Gastroesophageal sphincter (tissue), 4 donors: ENCODE measurements around the gene VSTM2B. TPM values are rescaled to one million over a fixed set of nuclear protein-coding genes. Genes with fewer than 3 reads are reported as not detected.

Experiments used
- ATAC-seq: fragments of 150-250 bp; one replicate; pipeline ENCODE4 v1.9.1; 2016; ENCODE audit warnings: mild to moderate bottlenecking, moderate library complexity
- H3K27ac ChIP-seq, 4 donors: fragments of 200-600 bp; sonication (generic) in 3 of 4; 1 replicate in 3 of 4; 2 replicates in 1 of 4; pipeline ENCODE4 v1.5.1; 2016 to 2019
- H3K27me3 ChIP-seq: fragments of 200-600 bp; sonication (generic); one replicate; pipeline ENCODE4 v1.5.1; 2019
- H3K36me3 ChIP-seq, 2 donors: fragments of 200-600 bp; sonication (generic); one replicate each; pipeline ENCODE4 v1.5.1; 2019; ENCODE audit warnings: control low read depth in 1 of 2
- H3K4me1 ChIP-seq, 3 donors: fragments of 200-600 bp; sonication (generic); 1 replicate in 2 of 3; 2 replicates in 1 of 3; pipeline ENCODE4 v1.5.1; 2016 to 2019; ENCODE audit warnings: control low read depth in 2 of 3
- H3K4me3 ChIP-seq, 2 donors: fragments of 200-600 bp; sonication (generic); one replicate each; pipeline ENCODE4 v1.5.1; 2019; ENCODE audit warnings: mild to moderate bottlenecking in 1 of 2, moderate library complexity in 1 of 2
- H3K9me3 ChIP-seq, 3 donors: fragments of 200-600 bp; sonication (generic); one replicate each; pipeline ENCODE4 v1.5.1; 2017 to 2019; ENCODE audit warnings: control low read depth in 2 of 3
- CTCF ChIP-seq, 4 experiments: fragments of 200-600 bp in 2 of 4; fragments of 450-650 bp in 2 of 4; sonication (generic) in 1 of 4; IDR thresholded peaks; one replicate each; pipeline ENCODE4 v1.5.1; 2017 to 2019; ENCODE audit warnings: antibody characterized with exemption in 4 of 4, mild to moderate bottlenecking in 2 of 4, moderate library complexity in 2 of 4
- EP300 ChIP-seq: sonication (generic); formaldehyde crosslinking; IDR thresholded peaks from one replicate; pipeline ENCODE4 v1.6.1; 2017; ENCODE audit warnings: antibody characterized with exemption, mild to moderate bottlenecking
- POLR2A ChIP-seq, 2 donors: fragments of 450-650 bp; IDR thresholded peaks; one replicate each; pipeline ENCODE4 v1.6.1; 2017; ENCODE audit warnings: antibody characterized with exemption in 2 of 2, mild to moderate bottlenecking in 2 of 2, moderate library complexity in 1 of 2
- POLR2AphosphoS5 ChIP-seq: sonication (generic); formaldehyde crosslinking; IDR thresholded peaks from one replicate; pipeline ENCODE4 v1.6.1; 2017; ENCODE audit warnings: antibody characterized with exemption
- WGBS, 2 donors: methylation state at CpG; one replicate each; pipeline ENCODE4 v1.1.5; 2018; ENCODE audit warnings: low coverage in 1 of 2; 5-methylcytosine and 5-hydroxymethylcytosine counted together
- total RNA-seq, 4 donors: library from RNA; depleted of rRNA; stranded (reverse); fragments of >200 nt; gene quantifications; one replicate each; pipeline ENCODE4 v1.1.0, GENCODE V29; 2016

The VSTM2B gene
- total RNA-seq, 4 donors from 2014 or later, result 0.40 TPM; not detected in 3

- H3K4me1 ChIP-seq, result no peaks in the 10 kb centered on the region
- H3K36me3 ChIP-seq, result no peaks in the 10 kb centered on the region
- no peak for ATAC-seq
- H3K27ac ChIP-seq, result no peak overlapping the region
- TF ChIP-seq EP300 (no peak), POLR2AphosphoS5 (no peak), CTCF (IDR thresholded peaks at IDR 0.05) (no peak)
- 82 to 85% methylated on average over 11 to 13 of the region's 19 CpGs for WGBS, 2 donors
- H3K4me3 ChIP-seq, result no peak overlapping the region
- peaks cover 0 to 12% (median 0%) of the 10 kb centered on the region in 3 donors for H3K9me3 ChIP-seq
- peaks cover 86% of the 10 kb centered on the region for H3K27me3 ChIP-seq
Measured at GRCh38 chr19:29565171-29565570, 39.4 kb downstream of the VSTM2B start.

- TF ChIP-seq POLR2A (IDR thresholded peaks at IDR 0.05) (no peak), POLR2AphosphoS5 (no peak), CTCF (IDR thresholded peaks at IDR 0.05) (no peak), EP300 (no peak)
- ATAC-seq, result no peak
- Histone ChIP-seq H3K9me3 (no peaks in the 10 kb centered on the region), H3K4me1 (no peaks in the 10 kb centered on the region), H3K27ac (no peak overlapping the region), H3K36me3 (no peaks in the 10 kb centered on the region), H3K4me3 (no peak overlapping the region), H3K27me3 (peaks cover 88% of the 10 kb centered on the region)
- 84 to 100% methylated on average over 2 to 3 of the region's 3 CpGs for WGBS, 2 donors
Measured at GRCh38 chr19:29566496-29567054, 40.8 kb downstream of the VSTM2B start.

GRCh38 chr19:29567366-29567915 lies 41.6 kb downstream of the VSTM2B start:
- Histone ChIP-seq H3K4me3 (no peak overlapping the region), H3K9me3 (no peaks in the 10 kb centered on the region), H3K4me1 (no peaks in the 10 kb centered on the region), H3K36me3 (no peaks in the 10 kb centered on the region), H3K27me3 (peaks cover 88% of the 10 kb centered on the region), H3K27ac (no peak overlapping the region)
- no peak for ATAC-seq
- TF ChIP-seq EP300 (no peak), POLR2A (IDR thresholded peaks at IDR 0.05) (no peak), POLR2AphosphoS5 (no peak), CTCF (IDR thresholded peaks at IDR 0.05) (no peak)
- WGBS, 2 donors, result 58 to 73% methylated on average over 2 of the region's 2 CpGs

- Histone ChIP-seq H3K27ac (no peak overlapping the region), H3K4me3 (no peak overlapping the region), H3K4me1 (no peaks in the 10 kb centered on the region), H3K27me3 (peaks cover 89% of the 10 kb centered on the region), H3K36me3 (no peaks in the 10 kb centered on the region), H3K9me3 (no peaks in the 10 kb centered on the region)
- no peak for ATAC-seq
- TF ChIP-seq EP300, result no peak
- 57 to 69% methylated on average over 6 to 12 of the region's 22 CpGs for WGBS, 2 donors
Measured at GRCh38 chr19:29568036-29569025, 42.5 kb downstream of the VSTM2B start.

- H3K4me3 ChIP-seq, result no peak overlapping the region
- H3K4me1 ChIP-seq, result no peaks in the 10 kb centered on the region
- H3K36me3 ChIP-seq, result no peaks in the 10 kb centered on the region
- ATAC-seq, result no peak
- H3K9me3 ChIP-seq, result no peaks in the 10 kb centered on the region
- H3K27me3 ChIP-seq, result peaks cover 89% of the 10 kb centered on the region
- WGBS, 2 donors, result 86 to 94% methylated on average over 2 to 8 of the region's 9 CpGs
- TF ChIP-seq POLR2AphosphoS5, result no peak
- TF ChIP-seq CTCF (IDR thresholded peaks at IDR 0.05), result no peak
- TF ChIP-seq POLR2A (IDR thresholded peaks at IDR 0.05), result no peak
- no peak for TF ChIP-seq EP300
- H3K27ac ChIP-seq, result no peak overlapping the region
Measured at GRCh38 chr19:29569038-29569911, 43.5 kb downstream of the VSTM2B start.
